HG02973 (cell line): ENCODE measurements around the gene DNAJC18.
"Not testable (repeated sequence)": the region's sequence is repeated elsewhere in the genome, so short reads cannot be mapped to it uniquely, and the experiment has no call there.

Experiments used
- ATAC-seq: cut with Tn5 transposase; IDR thresholded peaks from one replicate; pipeline ENCODE4 v1.9.1; 2021; ENCODE audit warnings: moderate library complexity; ENCODE audit not compliant: unreplicated experiment

Gene DNAJC18

GRCh38 chr5:139431706-139432105 is 7.6 kb downstream of the DNAJC18 start:
- no peak for ATAC-seq

GRCh38 chr5:139430015-139430414 is 9.3 kb downstream of the DNAJC18 start:
- ATAC-seq = no peak

GRCh38 chr5:139426203-139426885 is 13.0 kb downstream of the DNAJC18 start:
- ATAC-seq = no peak

- no peak for ATAC-seq
Observed at GRCh38 chr5:139425497-139425896, 13.8 kb downstream of the DNAJC18 start.

GRCh38 chr5:139422307-139422893 is 16.9 kb downstream of the DNAJC18 start:
- peak; percentile 62 for ATAC-seq

DNA sequence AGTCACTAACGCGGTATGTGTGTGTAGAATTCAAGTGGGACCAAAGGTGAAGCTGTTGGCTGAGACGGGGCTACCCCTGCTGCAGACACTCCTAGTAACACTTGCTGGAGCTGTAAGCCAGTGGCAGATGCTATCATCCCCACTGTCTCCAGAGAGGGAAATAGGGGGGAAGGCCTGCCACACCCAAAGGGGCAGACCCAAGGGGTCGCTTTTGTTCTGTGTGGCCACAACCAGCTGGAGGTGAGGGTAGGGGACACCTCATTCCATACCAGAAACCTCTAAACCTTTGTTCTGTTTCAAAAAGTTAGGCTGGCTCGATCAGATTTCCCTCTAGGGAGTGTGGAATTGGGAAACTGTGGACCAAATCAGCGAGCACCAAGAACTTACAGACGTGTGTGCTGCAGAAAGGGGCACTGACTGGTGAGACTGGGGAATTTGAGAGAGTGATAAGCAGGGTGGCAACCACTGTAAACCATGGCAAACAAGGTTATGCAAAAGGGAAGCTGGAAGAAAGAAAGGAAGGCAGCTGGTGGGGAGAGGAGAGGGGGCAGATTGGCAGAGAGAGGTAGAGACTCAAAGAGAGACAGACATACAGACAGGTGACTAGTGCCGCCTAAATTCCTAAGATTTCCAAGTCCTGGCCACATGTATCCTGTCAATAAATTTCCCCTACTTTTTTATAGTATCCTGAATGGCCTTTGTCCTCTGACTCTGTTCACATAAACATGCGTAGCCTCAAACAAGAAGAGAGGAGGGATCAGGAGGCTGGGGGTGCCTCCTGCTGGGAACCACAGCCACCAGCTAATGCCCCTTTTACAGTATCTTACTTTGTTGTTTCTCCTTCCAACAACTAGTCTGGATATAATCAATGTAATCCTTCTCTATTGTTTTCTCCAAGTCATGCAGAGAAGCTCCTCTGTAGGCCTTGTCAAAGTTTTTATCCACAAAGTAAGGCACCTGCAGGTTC is 19.8 kb downstream of the DNAJC18 start:
- ATAC-seq = no peak

DNA sequence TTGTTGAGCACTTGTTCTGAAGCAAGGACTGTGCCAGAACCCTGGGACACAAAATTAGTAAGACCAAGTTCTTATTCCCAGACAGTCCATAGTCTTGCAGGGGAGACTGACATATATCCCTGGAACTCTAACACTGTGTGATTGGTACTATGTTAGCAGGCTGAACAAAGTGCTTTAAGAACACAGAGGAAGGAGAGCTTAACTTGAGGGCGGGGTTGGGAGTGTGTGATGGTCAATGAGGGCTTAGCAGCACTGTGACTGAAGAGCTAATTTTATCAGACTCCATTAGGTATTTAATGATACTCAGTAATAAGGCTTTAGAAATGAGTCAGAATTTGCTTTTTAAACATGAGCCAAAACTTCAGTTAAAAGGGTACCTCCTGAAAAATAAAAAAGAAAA is 20.5 kb downstream of the DNAJC18 start:
- ATAC-seq = no peak

- no peak for ATAC-seq
Observed at GRCh38 chr5:139417214-139417613, 22.1 kb downstream of the DNAJC18 start.

GRCh38 chr5:139416651-139417050 is 22.7 kb downstream of the DNAJC18 start:
- ATAC-seq = no peak

DNA sequence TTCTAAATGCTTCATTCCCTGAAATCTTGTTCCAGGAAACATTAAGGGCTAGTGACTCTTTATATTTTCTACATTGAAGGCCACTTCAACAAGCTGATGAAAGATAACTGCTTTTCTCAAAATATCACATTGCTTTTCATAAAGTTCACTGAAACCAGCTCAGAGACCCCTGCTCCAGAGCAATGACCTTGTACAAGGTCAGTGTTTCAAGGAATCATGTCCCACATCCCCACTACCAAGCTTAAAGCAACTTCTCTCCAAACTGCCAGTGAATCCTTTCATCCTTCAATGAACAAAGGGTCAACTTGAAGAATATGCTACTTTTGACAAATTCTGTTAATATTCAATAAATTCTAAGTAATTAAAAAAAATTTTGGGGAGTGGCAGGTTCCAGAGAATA is 23.5 kb downstream of the DNAJC18 start:
- no peak for ATAC-seq

DNA sequence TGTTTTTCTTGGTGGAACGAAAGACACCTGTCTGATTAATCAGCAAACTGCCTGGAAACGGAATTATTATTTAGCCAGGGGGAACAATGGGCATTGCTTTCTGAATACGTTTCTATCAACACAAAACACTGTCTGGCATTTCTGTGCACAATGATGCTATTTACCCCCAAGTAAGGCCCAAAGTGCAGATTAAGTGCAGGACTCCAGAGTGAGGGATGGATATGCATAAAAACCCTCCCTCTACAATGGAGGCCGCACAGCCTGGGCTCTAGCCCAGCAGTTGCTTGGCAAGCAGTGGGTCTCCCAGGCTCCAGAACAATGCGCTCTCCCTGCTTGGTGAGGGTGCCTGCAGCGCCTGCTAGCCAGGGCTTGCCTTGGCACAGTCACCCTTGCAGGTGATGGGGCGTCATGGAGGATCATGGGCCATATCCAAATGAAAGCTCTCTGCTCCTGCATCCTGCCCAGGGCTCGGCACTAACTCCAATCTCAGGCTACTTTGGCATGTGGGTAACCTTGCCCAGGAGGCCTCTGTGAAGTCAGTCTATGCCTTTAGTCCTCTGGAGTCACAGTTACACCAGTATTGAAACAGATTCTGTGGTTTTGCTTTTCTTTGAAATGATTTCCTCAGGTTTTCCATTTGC is 24.0 kb downstream of the DNAJC18 start:
- no peak for ATAC-seq

DNA sequence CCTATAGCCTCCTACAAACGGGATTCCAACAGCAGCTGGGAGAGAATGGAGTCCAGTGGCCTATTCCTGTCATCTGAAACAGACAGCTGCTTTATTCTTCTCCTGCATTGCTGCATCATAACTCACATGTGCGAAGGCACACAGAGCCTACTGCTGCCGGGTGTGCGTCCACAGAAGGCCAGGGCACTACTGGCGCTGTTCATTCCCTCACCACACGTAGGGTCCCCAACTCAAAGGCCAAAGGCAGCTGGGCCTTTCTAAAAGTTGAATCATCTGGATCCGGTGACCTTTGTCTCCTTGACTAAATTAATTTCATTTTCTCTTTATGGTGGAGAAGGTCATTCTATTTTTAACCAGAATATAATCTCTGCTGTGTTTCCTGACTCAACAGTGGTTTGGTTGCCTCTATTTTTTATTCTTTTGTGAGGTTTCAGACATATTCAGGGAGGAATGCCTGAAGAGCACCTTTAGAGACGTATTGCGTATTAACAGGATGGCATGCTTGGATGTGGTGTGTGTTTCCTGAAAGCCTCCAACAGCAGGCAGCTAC is 24.7 kb downstream of the DNAJC18 start:
- no peak for ATAC-seq

- ATAC-seq = no peak
Observed at GRCh38 chr5:139413963-139414362, 25.4 kb downstream of the DNAJC18 start.

DNA sequence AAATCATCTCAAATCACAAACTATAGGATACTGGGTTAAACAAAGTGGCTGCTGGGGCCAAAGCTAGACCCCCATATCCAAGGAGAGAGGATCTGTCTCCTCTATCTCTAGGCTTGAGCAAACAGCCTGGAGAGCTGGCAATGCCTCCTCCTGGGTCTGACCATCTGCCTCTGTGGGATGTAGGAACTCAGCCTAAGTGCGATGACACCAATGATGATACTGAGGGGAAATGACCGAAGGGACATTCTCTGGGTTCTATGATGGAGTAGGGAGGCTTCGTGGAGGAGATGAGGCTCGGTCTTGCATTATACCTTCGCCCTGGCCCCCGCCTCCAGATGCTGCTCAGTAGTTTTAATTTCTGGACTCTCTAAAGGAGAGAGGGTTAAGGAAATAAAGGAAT is 26.2 kb downstream of the DNAJC18 start:
- ATAC-seq = no peak

GRCh38 chr5:139410993-139411828 is 28.1 kb downstream of the DNAJC18 start:
- ATAC-seq = no peak

DNA sequence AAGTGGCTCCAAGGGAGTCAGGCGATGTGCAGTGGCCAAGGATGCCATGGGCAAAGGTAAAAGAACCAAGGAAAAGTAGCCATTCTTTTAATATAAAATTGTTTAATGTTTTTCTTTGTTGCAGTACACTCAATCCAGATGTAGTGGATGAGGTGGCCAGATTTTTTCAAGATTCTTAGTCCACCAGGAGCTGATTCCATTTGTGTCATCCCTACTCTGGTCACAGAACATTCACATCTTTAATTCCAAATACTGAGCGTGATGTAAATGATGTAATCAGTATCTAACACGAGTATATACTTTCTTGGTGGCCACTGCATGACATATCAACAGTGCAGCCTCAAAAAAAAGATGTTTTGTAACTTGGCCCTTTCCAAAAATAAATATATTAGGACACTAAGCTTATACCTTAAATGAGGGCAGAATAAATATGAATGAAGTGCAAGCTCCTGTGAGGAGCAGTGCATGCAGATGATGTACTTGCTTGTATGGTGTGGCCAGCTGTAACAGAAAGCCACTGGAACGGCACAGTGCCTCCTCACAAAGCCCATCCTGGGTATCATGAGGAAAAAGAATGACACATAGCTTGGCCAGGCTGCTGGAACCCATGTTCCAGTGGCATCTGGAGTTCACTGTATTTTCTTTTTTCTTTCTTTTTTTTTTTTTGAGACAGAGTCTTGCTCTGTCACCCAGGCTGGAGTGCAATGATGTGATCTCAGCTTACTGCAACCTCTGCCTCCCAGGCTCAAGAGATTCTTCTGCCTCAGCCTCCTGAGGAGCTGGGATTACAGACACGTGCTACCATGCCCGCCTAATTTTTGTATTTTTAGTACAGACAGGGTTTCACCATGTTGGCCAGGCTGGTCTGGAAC is 29.0 kb downstream of the DNAJC18 start:
- ATAC-seq = no peak

DNA sequence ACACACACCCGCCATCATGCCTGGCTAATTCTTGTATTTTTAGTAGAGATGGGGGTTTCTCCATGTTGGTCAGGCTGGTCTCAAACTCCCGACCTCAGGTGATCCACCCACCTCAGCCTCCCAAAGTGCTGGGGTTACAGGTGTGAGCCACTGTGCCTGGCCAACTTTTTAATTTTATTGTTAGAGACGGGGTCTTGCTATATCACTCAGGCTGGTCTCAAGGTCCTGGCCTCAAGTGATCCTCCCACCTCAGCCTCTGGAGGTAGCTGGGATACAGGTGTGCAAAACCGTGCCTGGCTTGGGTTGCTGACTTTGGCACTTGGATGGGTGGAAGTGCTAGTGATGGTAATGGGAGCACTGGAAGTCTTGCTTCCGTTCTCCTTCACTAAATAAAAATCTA is 30.2 kb downstream of the DNAJC18 start:
- not testable (repeated sequence) for ATAC-seq

DNA sequence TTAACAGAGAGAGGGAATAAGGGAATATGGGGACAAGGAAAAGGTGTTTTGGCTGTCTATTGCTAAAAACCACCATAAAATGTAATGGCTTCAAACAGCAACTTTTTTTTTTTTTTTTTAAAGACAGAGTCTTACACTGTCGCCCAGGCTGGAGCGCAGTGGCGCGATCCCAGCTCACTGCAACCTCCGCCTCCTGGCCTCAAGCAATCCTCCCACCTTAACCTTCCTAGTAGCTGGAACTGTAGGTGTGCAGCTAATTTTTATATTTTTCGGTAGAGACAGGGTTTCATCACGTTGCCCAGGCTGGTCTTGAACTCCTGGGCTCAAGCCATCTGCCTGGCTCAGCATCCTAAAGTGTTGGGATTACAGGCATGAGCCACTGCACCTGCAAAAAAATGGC is 31.1 kb downstream of the DNAJC18 start:
- ATAC-seq = no peak

GRCh38 chr5:139407517-139407916 is 31.8 kb downstream of the DNAJC18 start:
- ATAC-seq = no peak
